ENCODE data around the gene MCM3.

Gene MCM3

GRCh38 chr6:52304983-52305390, 20.4 kb upstream of the MCM3 start:
- H3K4me3 ChIP-seq (replicated peaks; ENCODE audit: low read depth, low read length) = no peak overlapping the region
- DNase-seq (ENCODE audit: low read depth) = peak; percentile 29
- no peak for TF ChIP-seq CTCF (IDR thresholded peaks at IDR 0.05; ENCODE audit: low read length, missing control alignments)

- no peak overlapping the region for H3K4me3 ChIP-seq (replicated peaks; ENCODE audit: low read depth, low read length)
- TF ChIP-seq CTCF (IDR thresholded peaks at IDR 0.05; ENCODE audit: low read length, missing control alignments) = no peak
- DNase-seq (ENCODE audit: low read depth) = no peak
Measured at GRCh38 chr6:52303178-52303577, 18.6 kb upstream of the MCM3 start.

DNA sequence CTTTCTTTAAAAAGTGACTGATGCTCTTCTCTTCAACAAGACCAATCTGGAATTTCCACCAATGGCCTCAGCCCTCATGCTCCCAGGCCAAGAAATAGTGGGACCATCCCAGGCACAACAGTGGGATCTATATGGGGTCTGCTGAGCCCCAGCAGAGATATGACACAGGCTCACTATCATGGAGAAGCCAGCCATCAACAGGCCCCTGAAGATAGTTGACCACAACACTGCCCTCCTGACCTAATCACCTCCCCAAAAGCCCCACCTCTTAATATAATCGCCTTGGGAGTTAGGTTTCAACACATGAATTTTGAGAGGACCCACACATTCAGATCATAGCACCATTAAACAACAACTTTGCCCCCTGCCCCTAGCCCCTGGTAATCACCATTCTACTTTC, 16.8 kb upstream of the MCM3 start:
- no peak for TF ChIP-seq CTCF (IDR thresholded peaks at IDR 0.05; ENCODE audit: low read length, missing control alignments)
- DNase-seq (ENCODE audit: low read depth) = no peak

GRCh38 chr6:52300489-52300931, 16.0 kb upstream of the MCM3 start:
- DNase-seq (ENCODE audit: low read depth) = no peak
- no peak for TF ChIP-seq CTCF (IDR thresholded peaks at IDR 0.05; ENCODE audit: low read length, missing control alignments)
- no peak overlapping the region for H3K4me3 ChIP-seq (replicated peaks; ENCODE audit: low read depth, low read length)

More for the DNA sequence above, 16.8 kb upstream of the MCM3 start:
- H3K4me3 ChIP-seq (replicated peaks; ENCODE audit: low read depth, low read length) = no peak overlapping the region

- no peak for DNase-seq (ENCODE audit: low read depth)
- no peak overlapping the region for H3K4me3 ChIP-seq (replicated peaks; ENCODE audit: low read depth, low read length)
- no peak for TF ChIP-seq CTCF (IDR thresholded peaks at IDR 0.05; ENCODE audit: low read length, missing control alignments)
Measured at GRCh38 chr6:52299653-52300052, 15.1 kb upstream of the MCM3 start.

DNA sequence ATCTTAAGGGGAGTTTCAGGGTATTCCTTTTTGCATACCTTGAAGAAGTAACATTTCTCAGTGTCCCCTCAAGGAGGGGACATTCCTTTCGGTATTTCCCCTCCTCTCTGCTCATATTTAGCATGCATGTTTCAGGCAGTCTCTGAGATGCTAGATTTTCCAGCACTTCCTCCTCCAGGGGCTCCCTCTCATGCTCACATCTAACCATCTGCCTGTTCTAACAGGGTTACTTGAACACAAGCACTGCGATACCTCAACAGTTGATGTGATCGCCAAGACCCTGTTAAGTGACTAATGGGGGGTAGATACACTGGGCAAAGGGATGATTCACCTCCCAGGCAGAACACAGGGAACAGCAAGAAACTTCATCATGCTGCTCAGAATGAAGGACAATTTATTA, 12.9 kb upstream of the MCM3 start:
- no peak for DNase-seq (ENCODE audit: low read depth)
- TF ChIP-seq CTCF (IDR thresholded peaks at IDR 0.05; ENCODE audit: low read length, missing control alignments) = no peak
- no peak overlapping the region for H3K4me3 ChIP-seq (replicated peaks; ENCODE audit: low read depth, low read length)

DNA sequence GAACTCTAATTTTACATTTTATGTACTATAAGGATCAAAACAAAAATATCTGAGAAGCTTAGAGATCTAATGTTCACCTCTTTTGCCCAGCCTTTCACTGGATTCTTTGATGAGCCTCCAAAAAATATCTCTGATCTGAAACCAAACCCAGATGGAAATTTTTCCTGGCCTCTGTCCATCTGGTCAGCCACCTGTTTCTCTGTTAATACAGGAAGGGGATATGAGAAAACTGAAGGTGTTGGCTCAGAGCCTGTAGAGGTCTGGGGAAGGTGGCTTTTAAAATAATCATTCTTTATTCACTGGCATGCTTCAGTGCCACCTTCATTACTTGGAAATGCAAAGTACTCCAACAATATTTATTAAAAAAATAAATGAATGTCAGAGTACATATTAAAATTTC, 8.5 kb upstream of the MCM3 start:
- TF ChIP-seq CTCF (IDR thresholded peaks at IDR 0.05; ENCODE audit: low read length, missing control alignments) = no peak
- no peak for DNase-seq (ENCODE audit: low read depth)
- no peak overlapping the region for H3K4me3 ChIP-seq (replicated peaks; ENCODE audit: low read depth, low read length)

Measured in fibroblast of pulmonary artery (primary cell).